ENCODE data around the gene SNTG2.

The SNTG2 gene

GRCh38 chr2:1010415-1010930 lies 59.8 kb downstream of the SNTG2 start:
- peak; percentile 93 for DNase-seq

- peak; percentile 25 for DNase-seq
These were observed 60.4 kb downstream of the SNTG2 start for GRCh38 chr2:1011006-1011405.

- no peak for DNase-seq
These were observed 61.3 kb downstream of the SNTG2 start for GRCh38 chr2:1011985-1012384.

- DNase-seq: no peak
These were observed 64.2 kb downstream of the SNTG2 start for GRCh38 chr2:1014802-1015201.

GRCh38 chr2:1016500-1016899 lies 65.9 kb downstream of the SNTG2 start:
- DNase-seq: no peak

DNA sequence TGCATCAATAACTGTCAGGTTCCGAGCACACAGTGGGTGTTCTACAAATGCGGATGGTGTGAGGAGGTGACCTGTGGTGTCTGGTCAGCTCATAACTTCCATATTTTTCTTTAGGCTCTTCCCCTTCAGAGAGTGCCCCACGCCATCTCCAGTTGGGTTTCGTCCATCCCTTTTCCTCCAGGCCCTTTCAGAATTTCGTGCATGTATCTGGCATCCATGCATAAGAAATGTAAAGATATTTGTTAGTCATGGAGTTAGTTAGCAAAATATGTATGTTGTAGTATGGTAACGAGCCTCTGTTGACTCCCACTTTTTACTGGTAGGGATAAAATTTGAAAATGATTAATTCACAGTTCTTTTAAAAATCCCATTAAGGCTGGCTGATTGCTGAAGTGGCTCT lies 67.2 kb downstream of the SNTG2 start:
- DNase-seq: no peak

DNA sequence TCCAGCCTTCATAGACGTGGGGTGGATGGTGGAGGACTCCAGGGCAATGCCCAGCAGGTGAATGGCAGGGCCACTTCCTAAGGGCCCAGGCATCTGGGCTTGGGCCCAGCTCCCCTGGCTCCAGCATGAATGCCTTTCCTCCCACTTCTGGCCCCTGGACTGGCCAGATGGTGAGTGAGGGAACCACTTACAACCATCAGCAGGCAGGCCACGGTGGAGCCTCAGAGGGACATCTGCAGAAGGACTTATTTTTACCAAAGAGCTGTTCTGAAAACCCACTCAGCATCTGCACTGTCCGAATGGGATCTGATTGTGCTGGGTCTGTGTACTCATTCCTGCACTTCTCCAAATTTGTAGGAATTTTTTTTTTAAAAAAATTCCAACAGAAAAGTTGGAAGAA lies 69.6 kb downstream of the SNTG2 start:
- no peak for DNase-seq

DNA sequence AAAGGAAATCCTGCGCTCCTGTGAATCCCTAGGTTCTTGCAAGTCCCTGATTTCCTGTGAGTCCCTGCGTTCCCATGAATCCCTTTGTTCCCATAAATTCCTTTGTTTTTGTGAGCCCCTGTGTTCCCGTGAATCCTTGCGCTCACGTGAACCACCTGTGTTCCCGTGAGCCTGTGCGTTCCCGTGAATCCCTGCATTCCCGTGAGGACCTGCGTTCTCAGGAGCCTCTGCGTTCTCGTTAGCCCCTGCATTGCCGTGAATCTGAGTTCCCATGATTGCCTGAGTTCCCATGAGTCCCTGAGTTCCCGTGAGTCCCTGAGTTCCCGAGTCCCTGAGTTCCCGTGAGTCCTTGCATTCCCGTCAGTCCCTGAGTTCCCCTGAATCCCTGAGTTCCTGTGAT lies 71.5 kb downstream of the SNTG2 start:
- DNase-seq: no peak

DNA sequence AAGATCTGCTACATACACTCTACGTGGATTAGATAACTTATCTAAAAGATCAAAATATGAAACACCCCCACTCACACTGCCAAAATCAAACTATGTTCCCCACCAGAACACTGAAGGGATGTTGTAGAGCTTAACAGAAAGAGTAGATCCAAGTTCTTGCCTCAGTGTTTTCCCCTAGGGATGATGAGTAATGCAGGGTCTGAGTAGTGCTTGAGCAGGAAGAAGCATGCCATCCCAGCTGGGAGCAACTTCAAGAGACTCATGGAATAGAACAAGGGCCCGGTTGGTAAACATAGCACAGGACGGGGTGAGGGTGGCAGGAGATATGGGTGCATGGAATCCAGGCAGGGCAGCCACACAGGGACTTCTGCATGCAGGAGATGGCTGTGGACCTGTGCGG lies 74.3 kb downstream of the SNTG2 start:
- no peak for DNase-seq

DNA sequence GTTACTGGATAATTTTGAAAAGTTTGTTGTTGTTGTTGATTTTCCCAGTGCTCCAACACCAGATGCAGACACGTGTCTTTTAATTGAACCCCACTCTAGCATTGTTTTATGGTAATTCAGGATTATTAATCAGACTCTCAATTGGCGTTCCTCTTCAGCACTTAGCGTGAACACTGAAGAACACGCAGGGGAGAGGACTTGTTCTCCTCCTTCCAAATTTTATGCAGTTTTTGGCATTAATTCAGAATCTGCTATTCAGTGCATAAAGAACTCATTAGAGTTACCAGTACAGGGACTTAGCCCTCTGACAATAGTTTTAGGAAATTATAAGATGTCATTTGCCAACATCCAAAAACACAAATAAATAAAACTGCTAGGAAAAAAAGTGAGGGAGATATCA lies 75.5 kb downstream of the SNTG2 start:
- DNase-seq: peak; percentile 5

GRCh38 chr2:1028831-1029230 lies 78.2 kb downstream of the SNTG2 start:
- no peak for DNase-seq

- no peak for DNase-seq
These were observed 81.4 kb downstream of the SNTG2 start for GRCh38 chr2:1032030-1032429.

GRCh38 chr2:1033069-1033468 lies 82.4 kb downstream of the SNTG2 start:
- DNase-seq: no peak

DNA sequence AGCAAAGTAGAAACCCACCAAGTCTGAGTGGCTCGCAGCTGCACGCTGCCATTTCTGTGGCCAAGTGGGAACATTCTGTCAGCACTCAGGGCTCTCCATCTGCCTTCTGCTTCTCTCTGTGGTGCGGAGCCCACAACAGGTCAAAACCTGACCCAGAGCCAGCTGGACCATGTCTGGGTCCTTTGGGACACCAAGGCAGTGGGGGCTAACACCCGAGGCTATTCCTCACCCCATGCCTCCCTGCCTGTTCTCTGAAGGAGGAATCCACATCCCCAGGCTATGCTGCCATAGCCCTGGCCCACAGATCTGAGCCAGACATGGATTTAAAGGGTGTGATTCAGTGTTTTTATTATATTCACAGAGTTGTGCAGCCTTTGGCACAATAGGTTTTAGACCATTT lies 86.4 kb downstream of the SNTG2 start:
- DNase-seq: no peak

DNA sequence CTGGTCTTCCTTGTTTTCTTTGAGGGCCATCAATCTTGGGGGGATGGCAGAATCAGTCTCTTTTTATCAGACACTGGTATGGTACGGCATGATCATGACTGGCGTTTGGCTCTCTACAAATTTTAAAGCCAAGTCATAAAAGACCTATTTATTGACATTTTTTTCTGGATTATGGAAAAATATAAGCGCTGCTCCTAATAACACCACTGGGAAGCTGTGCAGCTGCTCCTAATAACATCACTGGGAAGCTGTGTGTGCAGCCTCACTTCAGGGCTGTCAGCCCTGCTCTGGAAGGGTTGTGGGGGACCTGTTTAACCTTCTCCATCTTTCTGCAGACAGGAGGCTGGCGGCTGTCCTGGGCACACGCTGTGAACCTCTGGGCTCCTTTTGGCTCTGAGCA lies 88.9 kb downstream of the SNTG2 start:
- DNase-seq: no peak

GRCh38 chr2:1041012-1041805 lies 90.6 kb downstream of the SNTG2 start:
- no peak for DNase-seq

DNA sequence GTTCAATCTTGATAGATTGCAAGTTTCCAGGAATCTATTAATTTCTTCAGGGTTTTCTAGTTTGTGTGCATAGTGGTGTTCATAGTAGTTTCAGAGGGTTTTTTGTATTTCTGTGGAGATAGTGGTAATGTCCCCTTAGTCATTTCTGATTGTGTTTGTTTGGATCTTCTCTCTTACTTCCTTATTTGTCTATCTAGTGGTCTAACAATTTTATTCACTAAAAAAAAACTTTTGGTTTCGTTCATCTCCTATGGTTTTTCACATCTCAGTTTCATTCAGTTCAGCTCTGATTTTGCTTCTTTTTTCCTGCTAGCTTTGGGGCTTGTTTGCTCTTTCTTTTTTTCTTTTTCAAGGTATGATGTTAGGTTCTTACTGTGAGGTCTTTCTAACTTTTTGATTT lies 94.5 kb downstream of the SNTG2 start:
- DNase-seq: no peak

GRCh38 chr2:1046067-1046466 lies 95.4 kb downstream of the SNTG2 start:
- no peak for DNase-seq

GRCh38 chr2:1047485-1047884 lies 96.8 kb downstream of the SNTG2 start:
- no peak for DNase-seq

GRCh38 chr2:1049691-1050090 lies 99.0 kb downstream of the SNTG2 start:
- no peak for DNase-seq

DNA sequence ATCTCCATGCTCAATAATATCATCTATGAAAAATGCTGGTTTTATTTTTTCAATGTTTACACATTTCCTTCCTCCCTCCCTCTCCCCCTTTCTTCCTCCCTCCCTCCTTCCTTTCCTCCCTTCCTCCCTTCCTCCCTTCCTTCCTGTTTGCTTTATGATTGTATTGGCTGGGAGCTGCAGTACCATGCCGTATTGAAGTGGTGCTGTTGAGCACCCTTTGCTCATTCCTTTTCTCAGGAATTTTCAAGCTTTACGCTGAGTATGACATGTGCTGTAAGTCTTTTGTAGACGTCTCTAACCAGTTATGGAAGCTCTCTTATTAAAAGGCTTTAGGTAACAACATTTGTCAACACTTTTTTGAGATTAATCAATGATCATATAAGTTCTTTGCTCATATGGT lies 100.4 kb downstream of the SNTG2 start:
- DNase-seq: no peak

DNA sequence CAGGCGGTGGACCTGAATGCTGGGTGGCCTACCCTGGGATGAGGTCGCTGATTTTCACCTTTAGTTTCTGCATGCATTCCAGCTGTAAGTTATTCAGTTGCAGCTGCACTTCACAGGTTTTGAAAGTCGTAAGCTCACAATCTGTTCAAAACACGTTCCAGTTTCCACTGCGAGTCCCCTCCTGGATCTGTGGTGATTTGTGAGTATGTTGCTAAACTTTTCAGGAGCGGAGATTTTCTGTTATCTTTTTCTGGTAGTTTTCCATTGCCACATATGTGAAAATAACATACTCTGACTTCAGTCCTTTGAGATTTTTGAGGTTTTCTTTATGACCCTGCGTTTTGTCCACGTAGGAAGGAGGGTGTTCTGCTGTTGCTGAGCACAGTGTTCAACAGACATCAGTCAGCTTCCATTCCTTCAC lies 102.1 kb downstream of the SNTG2 start:
- no peak for DNase-seq

DNA sequence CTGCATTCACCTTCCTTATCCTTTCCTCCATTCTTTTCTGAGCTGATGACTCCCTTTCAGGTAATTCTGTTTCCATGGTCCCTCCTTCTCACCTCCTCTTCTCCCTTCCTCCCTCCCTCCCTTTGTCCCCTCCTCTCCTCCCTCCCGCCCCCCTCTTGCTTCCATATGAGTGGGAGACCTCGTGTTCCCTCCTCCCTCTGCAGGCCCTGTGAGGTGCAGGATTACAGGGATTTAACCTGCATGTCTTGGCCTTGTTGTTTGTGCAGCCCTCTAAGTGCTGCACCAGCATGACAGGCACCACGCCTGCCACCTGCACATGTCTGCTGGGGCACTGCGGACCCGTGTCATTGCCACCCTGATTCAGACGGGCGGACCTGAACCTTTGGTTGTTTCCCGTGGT lies 103.1 kb downstream of the SNTG2 start:
- no peak for DNase-seq

GRCh38 chr2:1054399-1054798 lies 103.8 kb downstream of the SNTG2 start:
- DNase-seq: no peak

DNA sequence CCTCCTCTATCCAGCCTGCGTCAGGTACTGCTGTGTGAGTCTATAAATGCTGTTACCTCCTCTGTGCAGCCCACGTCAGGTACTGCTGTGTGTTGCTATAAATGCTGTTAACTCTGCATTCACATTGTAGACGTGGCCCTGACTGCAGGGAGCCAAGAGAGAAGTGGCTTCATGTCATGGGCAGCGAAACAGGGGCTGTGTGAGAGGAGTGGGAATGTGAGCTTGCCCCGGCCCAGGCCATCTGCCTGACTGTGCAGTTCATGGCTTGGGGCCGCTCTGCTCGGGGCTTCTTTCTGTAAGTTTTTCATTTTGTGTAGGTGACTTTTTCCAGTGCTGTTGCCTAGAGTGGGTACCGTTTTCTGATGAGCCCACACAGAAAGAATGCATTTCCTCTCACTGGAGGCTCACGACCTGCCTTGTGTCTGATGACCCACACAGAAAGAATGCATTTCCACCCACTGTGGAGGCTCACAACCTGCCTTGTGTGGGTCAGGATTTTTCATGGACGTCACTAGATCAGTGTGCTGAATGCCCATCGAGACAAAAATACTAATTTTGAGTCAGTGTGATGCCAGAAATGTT lies 104.5 kb downstream of the SNTG2 start:
- DNase-seq: no peak

Data from NCI-H1105 treated with DMSO at 0.1 percent for 48 hours (cell line).